Prostate gland (tissue), 2 donors: Measurements from ENCODE around the gene HARS1.

Experiments
- CTCF ChIP-seq, 4 experiments: fragments of 200-600 bp in 2 of 4; fragments of 450-650 bp in 2 of 4; sonication (generic) in 2 of 4; IDR thresholded peaks; 1 replicate in 3 of 4; 2 replicates in 1 of 4; pipeline ENCODE4 v1.5.1; 2016 to 2019; ENCODE audit warnings: antibody characterized with exemption in 4 of 4, mild to moderate bottlenecking in 2 of 4, moderate library complexity in 2 of 4
- POLR2A ChIP-seq: fragments of 450-650 bp; IDR thresholded peaks from one replicate; pipeline ENCODE4 v1.6.1; 2016; ENCODE audit warnings: antibody characterized with exemption, mild to moderate bottlenecking
- POLR2AphosphoS5 ChIP-seq: sonication (generic); formaldehyde crosslinking; IDR thresholded peaks from one replicate; pipeline ENCODE4 v1.6.1; 2017; ENCODE audit warnings: antibody characterized with exemption

DNA sequence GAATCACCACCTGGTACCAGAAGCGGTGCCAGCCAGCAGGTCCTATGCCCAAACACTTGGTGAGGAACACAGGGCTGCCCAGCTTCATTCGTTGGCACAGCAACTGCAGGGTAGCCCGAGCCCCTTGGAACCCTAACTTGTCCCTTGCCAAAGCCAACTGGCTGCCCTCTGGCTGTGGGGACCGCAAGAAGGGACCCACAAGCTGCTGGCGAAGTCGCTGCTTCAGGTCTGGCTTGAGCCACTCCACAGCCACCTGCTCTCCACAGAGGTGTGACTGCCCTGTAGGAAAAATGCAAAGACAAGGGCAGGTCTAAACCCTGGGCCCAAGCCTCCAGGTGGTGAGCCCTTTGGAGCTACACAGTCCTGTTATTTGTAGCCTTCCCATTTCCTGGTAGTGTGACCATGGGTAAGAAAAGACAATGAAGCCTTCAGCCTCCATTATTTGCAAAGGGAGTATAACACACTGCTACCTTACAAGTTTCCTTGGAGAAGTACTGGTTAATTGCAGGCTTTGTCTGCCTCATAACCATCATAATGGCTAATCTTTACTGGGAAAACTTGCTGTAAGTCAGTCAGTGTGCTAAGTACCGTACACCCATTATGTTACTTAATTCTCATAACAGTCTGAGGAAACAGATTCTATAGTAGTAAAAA, 19.6 kb downstream of the HARS1 start:
- TF ChIP-seq CTCF (IDR thresholded peaks at IDR 0.05), result no peak
- TF ChIP-seq POLR2AphosphoS5, result no peak
- TF ChIP-seq POLR2A, result no peak
